Middle frontal gyrus (tissue), 1 donor: ENCODE measurements around the gene CCDC195.
"Not testable (repeated sequence)": the region's sequence is repeated elsewhere in the genome, so short reads cannot be mapped to it uniquely, and the experiment has no call there.

Experiments
- DNase-seq: peaks from one replicate; pipeline ENCODE4 v3.0.0-alpha.2; 2015; ENCODE audit warnings: low spot score; ENCODE audit errors: extremely low spot score

Gene CCDC195

GRCh38 chr2:224691563-224691962, 24.6 kb downstream of the CCDC195 start:
- no peak for DNase-seq

- DNase-seq = no peak
Measured at GRCh38 chr2:224690868-224691267, 25.3 kb downstream of the CCDC195 start.

- no peak for DNase-seq
Measured at GRCh38 chr2:224689539-224689938, 26.6 kb downstream of the CCDC195 start.

- DNase-seq = no peak
Measured at GRCh38 chr2:224688997-224689396, 27.2 kb downstream of the CCDC195 start.

- no peak for DNase-seq
Measured at GRCh38 chr2:224687156-224687555, 29.0 kb downstream of the CCDC195 start.

GRCh38 chr2:224685121-224685520, 31.0 kb downstream of the CCDC195 start:
- no peak for DNase-seq

GRCh38 chr2:224682134-224682533, 34.0 kb downstream of the CCDC195 start:
- no peak for DNase-seq

- no peak for DNase-seq
Measured at GRCh38 chr2:224671731-224672130, 44.4 kb downstream of the CCDC195 start.

- DNase-seq = no peak
Measured at GRCh38 chr2:224670203-224670602, 46.0 kb downstream of the CCDC195 start.

GRCh38 chr2:224669449-224669848, 46.7 kb downstream of the CCDC195 start:
- no peak for DNase-seq

- DNase-seq = no peak
Measured at GRCh38 chr2:224668123-224668909, 47.8 kb downstream of the CCDC195 start.

GRCh38 chr2:224666951-224667553, 49.1 kb downstream of the CCDC195 start:
- no peak for DNase-seq

GRCh38 chr2:224663322-224663721, 52.8 kb downstream of the CCDC195 start:
- not testable (repeated sequence) for DNase-seq

GRCh38 chr2:224661708-224662107, 54.5 kb downstream of the CCDC195 start:
- not testable (repeated sequence) for DNase-seq

GRCh38 chr2:224659714-224660113, 56.5 kb downstream of the CCDC195 start:
- no peak for DNase-seq

GRCh38 chr2:224658780-224659405, 57.3 kb downstream of the CCDC195 start:
- no peak for DNase-seq

- no peak for DNase-seq
Measured at GRCh38 chr2:224657349-224657748, 58.8 kb downstream of the CCDC195 start.

- no peak for DNase-seq
Measured at GRCh38 chr2:224655006-224655537, 61.1 kb downstream of the CCDC195 start.
